Smooth muscle cell (in vitro differentiated cells): ENCODE results near the gene KCNQ4. TPM values are rescaled to one million over a fixed set of nuclear protein-coding genes. Genes with fewer than 3 reads are reported as not detected.

ENCODE experiments used
- DNase-seq: peaks from one replicate; lab custom pipeline; 2025; ENCODE audit not compliant: unreplicated experiment; lab: John Stamatoyannopoulos, UW
- H2AFZ ChIP-seq: fragments of 200-600 bp; sonication (generic); 2 replicates; pipeline ENCODE4 v1.6.0; 2016; ENCODE audit warnings: antibody characterized with exemption, low read depth, mild to moderate bottlenecking
- H3F3A ChIP-seq: fragments of 200-600 bp; sonication (generic); 2 replicates; pipeline ENCODE4 v1.6.0; 2017; ENCODE audit warnings: antibody characterized with exemption, low read depth
- H3K27ac ChIP-seq: fragments of 200-600 bp; sonication (generic); 2 replicates; pipeline ENCODE4 v1.5.1; 2016; ENCODE audit warnings: low read depth, mild to moderate bottlenecking
- H3K27me3 ChIP-seq: fragments of 200-600 bp; sonication (generic); 2 replicates; pipeline ENCODE4 v1.6.1; 2016; ENCODE audit warnings: low read depth, mild to moderate bottlenecking
- H3K36me3 ChIP-seq: fragments of 200-600 bp; sonication (generic); 2 replicates; pipeline ENCODE4 v1.5.1; 2016; ENCODE audit warnings: low read depth
- H3K4me1 ChIP-seq: fragments of 200-600 bp; sonication (generic); 2 replicates; pipeline ENCODE4 v1.5.1; 2016; ENCODE audit warnings: low read depth
- H3K4me2 ChIP-seq: fragments of 200-600 bp; sonication (generic); 2 replicates; pipeline ENCODE4 v1.6.0; 2016; ENCODE audit warnings: mild to moderate bottlenecking
- H3K4me3 ChIP-seq: fragments of 200-600 bp; sonication (generic); 2 replicates; pipeline ENCODE4 v1.5.1; 2016; ENCODE audit warnings: mild to moderate bottlenecking
- H3K79me2 ChIP-seq: fragments of 200-600 bp; sonication (generic); 2 replicates; pipeline ENCODE4 v1.6.0; 2016; ENCODE audit warnings: low read depth, mild to moderate bottlenecking
- H3K9ac ChIP-seq: fragments of 200-600 bp; sonication (generic); 2 replicates; pipeline ENCODE4 v1.6.0; 2016; ENCODE audit warnings: low read depth
- H3K9me3 ChIP-seq: fragments of 200-600 bp; sonication (generic); replicated peaks from 2 replicates; pipeline ENCODE4 v1.5.1; 2016; ENCODE audit warnings: low read depth
- H4K20me1 ChIP-seq: fragments of 200-600 bp; sonication (generic); 2 replicates; pipeline ENCODE4 v1.6.0; 2016; ENCODE audit warnings: low read depth
- WGBS: methylation state at CpG from one replicate; pipeline ENCODE4 v1.1.7; 2016; ENCODE audit warnings: low lambda C conversion rate; 5-methylcytosine and 5-hydroxymethylcytosine counted together
- polyA plus RNA-seq: library from polyadenylated mRNA; unstranded; fragments of >200 nt; fragmentation: Nextera tagmentation; extraction: Ambion mirVana; gene quantifications from 2 replicates; pipeline ENCODE4 v1.2.1, GENCODE V29; 2016
- total RNA-seq: library from RNA; depleted of rRNA; stranded (reverse); fragments of >200 nt; gene quantifications from 2 replicates; pipeline ENCODE4 v1.2.3, GENCODE V29; 2014
- TF ChIP-seq, protein P1 (sequence below): fragments of 200-600 bp; sonication (generic); IDR thresholded peaks from 2 replicates; pipeline ENCODE4 v1.5.1; 2017; ENCODE audit warnings: borderline replicate concordance, mild to moderate bottlenecking, antibody characterized with exemption; ENCODE audit not compliant: insufficient read depth, poor library complexity, severe bottlenecking

Gene KCNQ4
- total and polyA plus RNA-seq, 2 experiments from 2014 or later: 0.06 TPM; not detected in 1

DNA sequence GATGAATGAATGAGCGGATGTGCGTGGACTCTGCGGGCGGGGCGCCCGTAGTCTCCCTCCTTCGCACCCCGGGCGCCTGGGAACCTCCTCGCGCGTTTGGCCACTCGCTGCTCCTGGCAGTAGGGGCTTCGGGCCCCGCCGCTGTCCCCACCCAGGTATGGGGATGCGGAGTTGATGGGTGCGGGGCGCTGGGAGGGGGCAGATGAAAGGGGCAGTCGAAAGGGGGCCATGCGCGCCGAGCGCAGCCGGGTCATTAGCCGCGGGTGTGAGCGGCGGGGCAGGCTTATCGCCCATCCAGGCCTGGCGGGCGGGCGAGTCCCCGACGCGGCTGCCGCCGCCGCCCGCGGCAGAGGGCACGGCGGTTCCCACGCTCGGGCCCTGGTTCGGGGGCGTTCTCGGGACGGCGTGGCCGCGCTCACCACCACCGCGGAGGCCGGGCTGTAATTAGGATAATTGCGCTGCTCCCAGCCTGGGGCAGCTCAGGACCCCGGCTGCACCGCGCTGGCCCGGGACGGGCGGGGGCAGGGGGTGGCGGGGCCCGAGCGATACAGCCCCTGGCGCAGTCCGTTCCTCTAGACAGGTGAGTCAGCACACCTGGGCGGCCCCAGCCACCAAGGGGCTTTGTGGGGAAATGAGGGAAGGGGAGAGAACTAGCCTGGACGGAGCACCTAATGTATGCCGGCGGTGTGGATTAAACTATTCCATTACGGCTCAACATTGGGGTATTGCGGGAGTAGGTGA lies 100.6 kb downstream of the KCNQ4 start:
- Histone ChIP-seq H2AFZ (peak overlapping the region; percentile 75), H3K27me3 (peaks cover 31% of the 10 kb centered on the region), H3K4me1 (no peaks in the 10 kb centered on the region), H3F3A (no peaks in the 10 kb centered on the region), H3K9ac (no peak overlapping the region), H3K27ac (no peak overlapping the region), H3K4me3 (peak overlapping the region; percentile 37), H3K36me3 (no peaks in the 10 kb centered on the region), H3K79me2 (no peaks in the 10 kb centered on the region), H3K4me2 (peak overlapping the region; percentile 83), H3K9me3 (no peaks in the 10 kb centered on the region), H4K20me1 (no peaks in the 10 kb centered on the region)
- TF ChIP-seq, protein P1, sequence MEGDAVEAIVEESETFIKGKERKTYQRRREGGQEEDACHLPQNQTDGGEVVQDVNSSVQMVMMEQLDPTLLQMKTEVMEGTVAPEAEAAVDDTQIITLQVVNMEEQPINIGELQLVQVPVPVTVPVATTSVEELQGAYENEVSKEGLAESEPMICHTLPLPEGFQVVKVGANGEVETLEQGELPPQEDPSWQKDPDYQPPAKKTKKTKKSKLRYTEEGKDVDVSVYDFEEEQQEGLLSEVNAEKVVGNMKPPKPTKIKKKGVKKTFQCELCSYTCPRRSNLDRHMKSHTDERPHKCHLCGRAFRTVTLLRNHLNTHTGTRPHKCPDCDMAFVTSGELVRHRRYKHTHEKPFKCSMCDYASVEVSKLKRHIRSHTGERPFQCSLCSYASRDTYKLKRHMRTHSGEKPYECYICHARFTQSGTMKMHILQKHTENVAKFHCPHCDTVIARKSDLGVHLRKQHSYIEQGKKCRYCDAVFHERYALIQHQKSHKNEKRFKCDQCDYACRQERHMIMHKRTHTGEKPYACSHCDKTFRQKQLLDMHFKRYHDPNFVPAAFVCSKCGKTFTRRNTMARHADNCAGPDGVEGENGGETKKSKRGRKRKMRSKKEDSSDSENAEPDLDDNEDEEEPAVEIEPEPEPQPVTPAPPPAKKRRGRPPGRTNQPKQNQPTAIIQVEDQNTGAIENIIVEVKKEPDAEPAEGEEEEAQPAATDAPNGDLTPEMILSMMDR: no peak
- DNase-seq: no peak
- WGBS: 41% methylated on average over 40 of the region's 73 CpGs

DNA sequence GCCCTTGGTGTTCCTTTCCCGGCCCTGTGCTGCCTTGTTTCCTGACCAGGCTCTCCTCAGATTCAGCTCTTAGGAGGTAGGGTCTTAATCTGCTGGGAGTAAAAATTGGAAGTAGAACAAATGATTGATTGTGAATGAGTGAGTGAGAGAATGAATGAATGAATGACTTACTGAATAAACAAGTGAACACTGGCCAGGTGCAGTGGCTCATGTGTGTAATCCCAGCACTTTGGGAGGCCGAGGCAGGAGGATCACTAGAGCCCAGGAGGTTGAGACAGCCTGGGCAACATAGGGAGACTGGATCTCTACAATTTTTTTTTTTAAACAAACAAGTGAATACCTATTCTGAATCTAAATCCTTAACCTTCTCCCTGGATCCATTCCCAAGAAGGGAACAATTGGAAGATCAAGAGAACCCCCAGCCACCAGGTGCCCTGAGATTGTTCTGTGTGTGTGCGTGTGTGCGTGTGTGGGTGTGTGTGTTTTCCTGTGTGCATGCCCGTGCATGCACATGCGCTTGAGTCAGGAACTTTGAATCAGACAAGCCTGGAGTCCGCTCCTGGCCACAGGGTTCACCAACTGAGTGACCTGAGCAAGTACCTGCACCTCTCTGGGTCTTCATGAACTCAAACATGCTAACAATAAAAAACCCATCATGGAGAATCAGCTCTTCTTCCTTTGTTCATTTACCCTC lies 102.9 kb downstream of the KCNQ4 start:
- no peak overlapping the region for H3K4me2 ChIP-seq
- H3K9me3 ChIP-seq: no peaks in the 10 kb centered on the region
- no peaks in the 10 kb centered on the region for H4K20me1 ChIP-seq
- H3K79me2 ChIP-seq: no peaks in the 10 kb centered on the region
- DNase-seq: no peak
- H3K4me3 ChIP-seq: no peak overlapping the region
- peak overlapping the region; percentile 56 for H3K27ac ChIP-seq
- TF ChIP-seq, protein P1: no peak
- H3F3A ChIP-seq: no peaks in the 10 kb centered on the region
- 82% methylated on average over 7 of the region's 7 CpGs for WGBS
- H3K27me3 ChIP-seq: peaks cover 31% of the 10 kb centered on the region
- H3K36me3 ChIP-seq: no peaks in the 10 kb centered on the region
- H3K4me1 ChIP-seq: no peaks in the 10 kb centered on the region
- H2AFZ ChIP-seq: no peak overlapping the region
- H3K9ac ChIP-seq: no peak overlapping the region

DNA sequence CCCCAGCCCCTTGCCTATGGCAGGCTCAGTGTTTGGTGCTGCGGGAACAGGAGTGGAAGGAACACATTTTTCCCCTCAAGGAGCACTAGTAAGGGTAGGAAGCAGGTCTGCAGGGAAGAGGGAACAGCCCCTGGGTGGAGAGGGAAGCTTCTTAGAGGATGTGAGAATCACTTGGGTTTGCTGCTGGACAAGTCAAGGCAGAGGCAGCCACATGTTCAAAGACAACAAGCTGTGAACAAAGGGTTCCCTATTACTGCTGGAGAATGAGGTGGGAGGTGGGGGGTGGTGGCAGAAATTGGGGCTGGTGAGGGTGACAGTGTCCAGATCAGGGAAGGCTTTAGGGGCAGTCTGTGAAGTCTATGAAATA lies 103.4 kb downstream of the KCNQ4 start:
- H3K4me2 ChIP-seq: no peak overlapping the region
- peak overlapping the region; percentile 56 for H3K27ac ChIP-seq
- no peaks in the 10 kb centered on the region for H3K4me1 ChIP-seq
- no peak for DNase-seq
- H3K4me3 ChIP-seq: no peak overlapping the region
- no peak overlapping the region for H2AFZ ChIP-seq
- H3K9ac ChIP-seq: no peak overlapping the region
- H3F3A ChIP-seq: no peaks in the 10 kb centered on the region
- no peaks in the 10 kb centered on the region for H3K9me3 ChIP-seq
- H4K20me1 ChIP-seq: no peaks in the 10 kb centered on the region
- no peaks in the 10 kb centered on the region for H3K36me3 ChIP-seq
- H3K79me2 ChIP-seq: no peaks in the 10 kb centered on the region
- 81% methylated on average over 1 of the region's 1 CpG for WGBS
- H3K27me3 ChIP-seq: peaks cover 31% of the 10 kb centered on the region
- TF ChIP-seq, protein P1: no peak

DNA sequence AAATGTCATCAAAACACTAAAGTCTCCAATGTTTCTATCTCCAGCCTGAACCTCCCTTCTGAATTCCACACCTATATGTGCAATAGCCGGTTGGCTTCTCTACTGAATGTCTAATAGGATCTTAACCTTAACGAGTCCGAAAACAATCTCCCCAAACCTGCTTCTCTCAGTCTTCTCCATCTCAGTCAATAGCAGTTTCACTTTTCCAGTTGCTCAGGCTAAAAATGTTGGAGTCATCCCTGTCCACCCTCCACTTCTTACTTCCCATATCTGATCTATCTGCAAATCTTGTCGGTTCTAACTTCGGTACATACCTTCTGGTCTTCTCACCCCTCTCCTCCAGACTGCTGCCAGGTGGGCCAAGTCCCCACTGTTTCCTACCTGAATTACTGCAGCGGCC lies 104.1 kb downstream of the KCNQ4 start:
- Histone ChIP-seq H3K9ac (no peak overlapping the region), H3K79me2 (no peaks in the 10 kb centered on the region), H3K27ac (no peak overlapping the region), H3K4me3 (no peak overlapping the region), H3K4me1 (no peaks in the 10 kb centered on the region), H3K4me2 (no peak overlapping the region), H3K9me3 (no peaks in the 10 kb centered on the region), H3F3A (no peaks in the 10 kb centered on the region), H4K20me1 (no peaks in the 10 kb centered on the region), H3K27me3 (peaks cover 31% of the 10 kb centered on the region), H3K36me3 (no peaks in the 10 kb centered on the region), H2AFZ (no peak overlapping the region)
- no peak for DNase-seq
- TF ChIP-seq, protein P1: no peak
- WGBS: 94% methylated on average over 6 of the region's 6 CpGs
